GM23248 (cell line): ENCODE results near the gene TBC1D12.

Experiments used
- EZH2 ChIP-seq: fragments of 200-600 bp; sonication (generic); IDR thresholded peaks from 2 replicates; pipeline ENCODE4 v1.6.1; 2018; ENCODE audit warnings: antibody characterized with exemption, mild to moderate bottlenecking; ENCODE audit not compliant: insufficient read depth, poor library complexity, severe bottlenecking
- EZH2phosphoT487 ChIP-seq: fragments of 200-600 bp; sonication (generic); IDR thresholded peaks from 2 replicates; pipeline ENCODE4 v1.6.1; 2018; ENCODE audit warnings: antibody characterized with exemption, moderate library complexity, mild to moderate bottlenecking, low read depth; ENCODE audit not compliant: insufficient read depth

DNA sequence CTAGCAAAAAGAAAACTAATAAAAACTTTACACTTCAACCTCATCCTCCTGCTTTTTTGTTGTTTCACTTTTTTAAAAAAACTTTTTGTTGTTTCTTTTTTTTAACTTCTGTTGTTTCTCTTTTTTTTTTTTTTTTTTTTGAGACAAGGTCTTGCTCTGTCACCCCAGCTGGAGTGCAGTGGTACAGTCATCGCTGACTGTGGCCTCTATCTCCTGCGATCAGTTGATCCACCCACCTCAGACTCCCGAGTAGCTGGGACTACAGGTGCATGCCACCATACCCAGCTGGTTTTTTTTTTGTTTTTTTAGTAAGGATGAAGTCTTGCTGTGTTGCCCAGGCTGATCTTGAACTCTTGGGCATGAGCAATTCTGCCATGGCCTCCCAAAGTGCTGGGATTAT, 85.2 kb downstream of the TBC1D12 start:
- TF ChIP-seq EZH2 (no peak), EZH2phosphoT487 (no peak)
